ENCODE data around the gene LYPLA2.
A peak's percentile ranks its signal among the peaks of the same experiment; 100 is the strongest.

DNA sequence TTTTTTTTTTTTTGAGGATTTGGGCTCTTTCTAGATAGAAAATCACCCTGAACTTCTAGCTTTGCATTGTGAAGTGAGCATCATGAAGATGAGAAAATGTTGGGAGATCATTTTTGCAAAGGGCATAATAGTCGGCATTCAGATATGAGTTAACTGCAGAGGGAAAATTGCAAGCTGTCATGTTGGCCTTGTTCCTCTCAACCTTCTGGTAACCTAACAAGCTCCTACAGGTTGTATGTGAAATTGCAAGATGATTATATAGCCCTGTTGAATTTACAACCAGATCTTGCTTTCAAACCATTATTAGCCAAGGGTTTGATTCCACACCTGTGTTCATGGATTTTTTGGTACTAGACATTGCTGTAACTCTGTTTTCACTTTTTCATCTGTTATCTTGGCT, 45.4 kb upstream of the LYPLA2 start:
- TF ChIP-seq, protein P1, sequence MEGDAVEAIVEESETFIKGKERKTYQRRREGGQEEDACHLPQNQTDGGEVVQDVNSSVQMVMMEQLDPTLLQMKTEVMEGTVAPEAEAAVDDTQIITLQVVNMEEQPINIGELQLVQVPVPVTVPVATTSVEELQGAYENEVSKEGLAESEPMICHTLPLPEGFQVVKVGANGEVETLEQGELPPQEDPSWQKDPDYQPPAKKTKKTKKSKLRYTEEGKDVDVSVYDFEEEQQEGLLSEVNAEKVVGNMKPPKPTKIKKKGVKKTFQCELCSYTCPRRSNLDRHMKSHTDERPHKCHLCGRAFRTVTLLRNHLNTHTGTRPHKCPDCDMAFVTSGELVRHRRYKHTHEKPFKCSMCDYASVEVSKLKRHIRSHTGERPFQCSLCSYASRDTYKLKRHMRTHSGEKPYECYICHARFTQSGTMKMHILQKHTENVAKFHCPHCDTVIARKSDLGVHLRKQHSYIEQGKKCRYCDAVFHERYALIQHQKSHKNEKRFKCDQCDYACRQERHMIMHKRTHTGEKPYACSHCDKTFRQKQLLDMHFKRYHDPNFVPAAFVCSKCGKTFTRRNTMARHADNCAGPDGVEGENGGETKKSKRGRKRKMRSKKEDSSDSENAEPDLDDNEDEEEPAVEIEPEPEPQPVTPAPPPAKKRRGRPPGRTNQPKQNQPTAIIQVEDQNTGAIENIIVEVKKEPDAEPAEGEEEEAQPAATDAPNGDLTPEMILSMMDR (IDR thresholded peaks at IDR 0.05; ENCODE audit: low read depth, low read length, missing input control) = peak; percentile 43
- TF ChIP-seq, protein P2, sequence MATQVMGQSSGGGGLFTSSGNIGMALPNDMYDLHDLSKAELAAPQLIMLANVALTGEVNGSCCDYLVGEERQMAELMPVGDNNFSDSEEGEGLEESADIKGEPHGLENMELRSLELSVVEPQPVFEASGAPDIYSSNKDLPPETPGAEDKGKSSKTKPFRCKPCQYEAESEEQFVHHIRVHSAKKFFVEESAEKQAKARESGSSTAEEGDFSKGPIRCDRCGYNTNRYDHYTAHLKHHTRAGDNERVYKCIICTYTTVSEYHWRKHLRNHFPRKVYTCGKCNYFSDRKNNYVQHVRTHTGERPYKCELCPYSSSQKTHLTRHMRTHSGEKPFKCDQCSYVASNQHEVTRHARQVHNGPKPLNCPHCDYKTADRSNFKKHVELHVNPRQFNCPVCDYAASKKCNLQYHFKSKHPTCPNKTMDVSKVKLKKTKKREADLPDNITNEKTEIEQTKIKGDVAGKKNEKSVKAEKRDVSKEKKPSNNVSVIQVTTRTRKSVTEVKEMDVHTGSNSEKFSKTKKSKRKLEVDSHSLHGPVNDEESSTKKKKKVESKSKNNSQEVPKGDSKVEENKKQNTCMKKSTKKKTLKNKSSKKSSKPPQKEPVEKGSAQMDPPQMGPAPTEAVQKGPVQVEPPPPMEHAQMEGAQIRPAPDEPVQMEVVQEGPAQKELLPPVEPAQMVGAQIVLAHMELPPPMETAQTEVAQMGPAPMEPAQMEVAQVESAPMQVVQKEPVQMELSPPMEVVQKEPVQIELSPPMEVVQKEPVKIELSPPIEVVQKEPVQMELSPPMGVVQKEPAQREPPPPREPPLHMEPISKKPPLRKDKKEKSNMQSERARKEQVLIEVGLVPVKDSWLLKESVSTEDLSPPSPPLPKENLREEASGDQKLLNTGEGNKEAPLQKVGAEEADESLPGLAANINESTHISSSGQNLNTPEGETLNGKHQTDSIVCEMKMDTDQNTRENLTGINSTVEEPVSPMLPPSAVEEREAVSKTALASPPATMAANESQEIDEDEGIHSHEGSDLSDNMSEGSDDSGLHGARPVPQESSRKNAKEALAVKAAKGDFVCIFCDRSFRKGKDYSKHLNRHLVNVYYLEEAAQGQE (IDR thresholded peaks at IDR 0.05) = no peak
- no peak for TF ChIP-seq NR2F2 (IDR thresholded peaks at IDR 0.05)
- TF ChIP-seq YY1 (IDR thresholded peaks at IDR 0.05) = no peak
- TF ChIP-seq RXRA (IDR thresholded peaks at IDR 0.05) = no peak
- TF ChIP-seq, protein P3, sequence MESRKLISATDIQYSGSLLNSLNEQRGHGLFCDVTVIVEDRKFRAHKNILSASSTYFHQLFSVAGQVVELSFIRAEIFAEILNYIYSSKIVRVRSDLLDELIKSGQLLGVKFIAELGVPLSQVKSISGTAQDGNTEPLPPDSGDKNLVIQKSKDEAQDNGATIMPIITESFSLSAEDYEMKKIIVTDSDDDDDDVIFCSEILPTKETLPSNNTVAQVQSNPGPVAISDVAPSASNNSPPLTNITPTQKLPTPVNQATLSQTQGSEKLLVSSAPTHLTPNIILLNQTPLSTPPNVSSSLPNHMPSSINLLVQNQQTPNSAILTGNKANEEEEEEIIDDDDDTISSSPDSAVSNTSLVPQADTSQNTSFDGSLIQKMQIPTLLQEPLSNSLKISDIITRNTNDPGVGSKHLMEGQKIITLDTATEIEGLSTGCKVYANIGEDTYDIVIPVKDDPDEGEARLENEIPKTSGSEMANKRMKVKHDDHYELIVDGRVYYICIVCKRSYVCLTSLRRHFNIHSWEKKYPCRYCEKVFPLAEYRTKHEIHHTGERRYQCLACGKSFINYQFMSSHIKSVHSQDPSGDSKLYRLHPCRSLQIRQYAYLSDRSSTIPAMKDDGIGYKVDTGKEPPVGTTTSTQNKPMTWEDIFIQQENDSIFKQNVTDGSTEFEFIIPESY (IDR thresholded peaks at IDR 0.05) = no peak
- TF ChIP-seq HNF4A (conservative IDR thresholded peaks at IDR 0.05) = no peak
- TF ChIP-seq, protein P4, sequence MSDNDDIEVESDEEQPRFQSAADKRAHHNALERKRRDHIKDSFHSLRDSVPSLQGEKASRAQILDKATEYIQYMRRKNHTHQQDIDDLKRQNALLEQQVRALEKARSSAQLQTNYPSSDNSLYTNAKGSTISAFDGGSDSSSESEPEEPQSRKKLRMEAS (IDR thresholded peaks at IDR 0.05) = no peak
- no peak for TF ChIP-seq JUND (IDR thresholded peaks at IDR 0.05)
- TF ChIP-seq RAD21 (IDR thresholded peaks at IDR 0.05) = peak; percentile 34 to 70
- no peak for TF ChIP-seq GABPA (IDR thresholded peaks at IDR 0.05 in 1 of 2, conservative IDR thresholded peaks at IDR 0.05 in 1 of 2)
- no peak for TF ChIP-seq TAF1 (conservative IDR thresholded peaks at IDR 0.05)

Measured in liver (tissue), 3 donors.